ENCODE results near the gene SLC49A4.
A peak's percentile ranks its signal among the peaks of the same experiment; 100 is the strongest.
"Not testable (repeated sequence)": the region's sequence is repeated elsewhere in the genome, so short reads cannot be mapped to it uniquely, and the experiment has no call there.

The SLC49A4 gene

GRCh38 chr3:122794779-122795673 lies at the start of gene SLC49A4:
Gene SLC49A4, plus strand, starts transcription at chr3:122795069. Its CDS starts 124 bp downstream, at chr3:122795193.
- DNase-seq (ENCODE audit: low read depth): peak; percentile 77
- no peak for TF ChIP-seq CTCF (IDR thresholded peaks at IDR 0.05; ENCODE audit: insufficient read depth, low read depth, low read length, missing control alignments)
- H3K4me3 ChIP-seq (ENCODE audit: low read length): peak within 1 kb of the TSS; percentile 85

- peak; percentile 87 for DNase-seq (ENCODE audit: low read depth)
- no peak for TF ChIP-seq CTCF (IDR thresholded peaks at IDR 0.05; ENCODE audit: insufficient read depth, low read depth, low read length, missing control alignments)
- H3K4me3 ChIP-seq (ENCODE audit: low read length): no peak overlapping the region
These were observed 49.4 kb upstream of the SLC49A4 start for GRCh38 chr3:122745369-122746021.

- not testable (repeated sequence) for DNase-seq (ENCODE audit: low read depth); H3K4me3 ChIP-seq (ENCODE audit: low read length)
These were observed 47.6 kb upstream of the SLC49A4 start for GRCh38 chr3:122747295-122747694.

- no peak for DNase-seq (ENCODE audit: low read depth)
- no peak for TF ChIP-seq CTCF (IDR thresholded peaks at IDR 0.05; ENCODE audit: insufficient read depth, low read depth, low read length, missing control alignments)
- no peak overlapping the region for H3K4me3 ChIP-seq (ENCODE audit: low read length)
These were observed 46.5 kb upstream of the SLC49A4 start for GRCh38 chr3:122748347-122748746.

- no peak overlapping the region for H3K4me3 ChIP-seq (ENCODE audit: low read length)
- peak; percentile 74 for DNase-seq (ENCODE audit: low read depth)
- peak; percentile 95 for TF ChIP-seq CTCF (IDR thresholded peaks at IDR 0.05; ENCODE audit: insufficient read depth, low read depth, low read length, missing control alignments)
These were observed 39.9 kb upstream of the SLC49A4 start for GRCh38 chr3:122754929-122755328.

- no peak overlapping the region for H3K4me3 ChIP-seq (ENCODE audit: low read length)
- DNase-seq (ENCODE audit: low read depth): no peak
- no peak for TF ChIP-seq CTCF (IDR thresholded peaks at IDR 0.05; ENCODE audit: insufficient read depth, low read depth, low read length, missing control alignments)
These were observed 39.4 kb upstream of the SLC49A4 start for GRCh38 chr3:122755491-122755890.

GRCh38 chr3:122758877-122759560 lies 35.9 kb upstream of the SLC49A4 start:
- no peak for DNase-seq (ENCODE audit: low read depth)
- no peak overlapping the region for H3K4me3 ChIP-seq (ENCODE audit: low read length)
- no peak for TF ChIP-seq CTCF (IDR thresholded peaks at IDR 0.05; ENCODE audit: insufficient read depth, low read depth, low read length, missing control alignments)
